ENCODE data around the gene RNF157. TPM values are rescaled to one million over a fixed set of nuclear protein-coding genes. Genes with fewer than 3 reads are reported as not detected.
A peak's percentile ranks its signal among the peaks of the same experiment; 100 is the strongest.

RNF157 gene
- total and polyA plus RNA-seq, 2 of the 13 experiments (the other 11 are each of a cell fraction or from before 2014, with no cell fraction given), result 0.44 to 1.5 TPM

GRCh38 chr17:76266244-76266938 lies 26.1 kb upstream of the RNF157 start (continued):
- TF ChIP-seq, protein P1, sequence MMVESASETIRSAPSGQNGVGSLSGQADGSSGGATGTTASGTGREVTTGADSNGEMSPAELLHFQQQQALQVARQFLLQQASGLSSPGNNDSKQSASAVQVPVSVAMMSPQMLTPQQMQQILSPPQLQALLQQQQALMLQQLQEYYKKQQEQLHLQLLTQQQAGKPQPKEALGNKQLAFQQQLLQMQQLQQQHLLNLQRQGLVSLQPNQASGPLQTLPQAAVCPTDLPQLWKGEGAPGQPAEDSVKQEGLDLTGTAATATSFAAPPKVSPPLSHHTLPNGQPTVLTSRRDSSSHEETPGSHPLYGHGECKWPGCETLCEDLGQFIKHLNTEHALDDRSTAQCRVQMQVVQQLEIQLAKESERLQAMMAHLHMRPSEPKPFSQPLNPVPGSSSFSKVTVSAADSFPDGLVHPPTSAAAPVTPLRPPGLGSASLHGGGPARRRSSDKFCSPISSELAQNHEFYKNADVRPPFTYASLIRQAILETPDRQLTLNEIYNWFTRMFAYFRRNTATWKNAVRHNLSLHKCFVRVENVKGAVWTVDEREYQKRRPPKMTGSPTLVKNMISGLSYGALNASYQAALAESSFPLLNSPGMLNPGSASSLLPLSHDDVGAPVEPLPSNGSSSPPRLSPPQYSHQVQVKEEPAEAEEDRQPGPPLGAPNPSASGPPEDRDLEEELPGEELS (CRISPR knock-in tag; IDR thresholded peaks at IDR 0.05), result 0 out of 2 replicates have a peak, but pooled peaks have one; percentile 51
- TF ChIP-seq ZHX1 (CRISPR knock-in tag; IDR thresholded peaks at IDR 0.05; ENCODE audit: low read depth), result no peak
- TF ChIP-seq ZMAT3 (CRISPR knock-in tag; conservative IDR thresholded peaks at IDR 0.05), result no peak; the same call in 1 of the 2 replicates
- no peak for TF ChIP-seq NFRKB (IDR thresholded peaks at IDR 0.05)
- TF ChIP-seq ZNF510 (CRISPR knock-in tag; IDR thresholded peaks at IDR 0.05; ENCODE audit: low read depth), result 0 out of 2 replicates have a peak, but pooled peaks have one; percentile 30
- TF ChIP-seq, protein P2, sequence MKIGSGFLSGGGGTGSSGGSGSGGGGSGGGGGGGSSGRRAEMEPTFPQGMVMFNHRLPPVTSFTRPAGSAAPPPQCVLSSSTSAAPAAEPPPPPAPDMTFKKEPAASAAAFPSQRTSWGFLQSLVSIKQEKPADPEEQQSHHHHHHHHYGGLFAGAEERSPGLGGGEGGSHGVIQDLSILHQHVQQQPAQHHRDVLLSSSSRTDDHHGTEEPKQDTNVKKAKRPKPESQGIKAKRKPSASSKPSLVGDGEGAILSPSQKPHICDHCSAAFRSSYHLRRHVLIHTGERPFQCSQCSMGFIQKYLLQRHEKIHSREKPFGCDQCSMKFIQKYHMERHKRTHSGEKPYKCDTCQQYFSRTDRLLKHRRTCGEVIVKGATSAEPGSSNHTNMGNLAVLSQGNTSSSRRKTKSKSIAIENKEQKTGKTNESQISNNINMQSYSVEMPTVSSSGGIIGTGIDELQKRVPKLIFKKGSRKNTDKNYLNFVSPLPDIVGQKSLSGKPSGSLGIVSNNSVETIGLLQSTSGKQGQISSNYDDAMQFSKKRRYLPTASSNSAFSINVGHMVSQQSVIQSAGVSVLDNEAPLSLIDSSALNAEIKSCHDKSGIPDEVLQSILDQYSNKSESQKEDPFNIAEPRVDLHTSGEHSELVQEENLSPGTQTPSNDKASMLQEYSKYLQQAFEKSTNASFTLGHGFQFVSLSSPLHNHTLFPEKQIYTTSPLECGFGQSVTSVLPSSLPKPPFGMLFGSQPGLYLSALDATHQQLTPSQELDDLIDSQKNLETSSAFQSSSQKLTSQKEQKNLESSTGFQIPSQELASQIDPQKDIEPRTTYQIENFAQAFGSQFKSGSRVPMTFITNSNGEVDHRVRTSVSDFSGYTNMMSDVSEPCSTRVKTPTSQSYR (CRISPR knock-in tag; IDR thresholded peaks at IDR 0.05; ENCODE audit: borderline replicate concordance), result 0 out of 2 replicates have a peak, but pooled peaks have one; percentile 16
- TF ChIP-seq ARHGAP35 (CRISPR knock-in tag; IDR thresholded peaks at IDR 0.05; ENCODE audit: borderline replicate concordance), result no peak
- TF ChIP-seq RBM39 (IDR thresholded peaks at IDR 0.05; ENCODE audit: low read depth, low read length, poor library complexity, severe bottlenecking), result no peak
- TF ChIP-seq BORCS8-MEF2B (CRISPR knock-in tag; IDR thresholded peaks at IDR 0.05), result no peak
- TF ChIP-seq, protein P3, sequence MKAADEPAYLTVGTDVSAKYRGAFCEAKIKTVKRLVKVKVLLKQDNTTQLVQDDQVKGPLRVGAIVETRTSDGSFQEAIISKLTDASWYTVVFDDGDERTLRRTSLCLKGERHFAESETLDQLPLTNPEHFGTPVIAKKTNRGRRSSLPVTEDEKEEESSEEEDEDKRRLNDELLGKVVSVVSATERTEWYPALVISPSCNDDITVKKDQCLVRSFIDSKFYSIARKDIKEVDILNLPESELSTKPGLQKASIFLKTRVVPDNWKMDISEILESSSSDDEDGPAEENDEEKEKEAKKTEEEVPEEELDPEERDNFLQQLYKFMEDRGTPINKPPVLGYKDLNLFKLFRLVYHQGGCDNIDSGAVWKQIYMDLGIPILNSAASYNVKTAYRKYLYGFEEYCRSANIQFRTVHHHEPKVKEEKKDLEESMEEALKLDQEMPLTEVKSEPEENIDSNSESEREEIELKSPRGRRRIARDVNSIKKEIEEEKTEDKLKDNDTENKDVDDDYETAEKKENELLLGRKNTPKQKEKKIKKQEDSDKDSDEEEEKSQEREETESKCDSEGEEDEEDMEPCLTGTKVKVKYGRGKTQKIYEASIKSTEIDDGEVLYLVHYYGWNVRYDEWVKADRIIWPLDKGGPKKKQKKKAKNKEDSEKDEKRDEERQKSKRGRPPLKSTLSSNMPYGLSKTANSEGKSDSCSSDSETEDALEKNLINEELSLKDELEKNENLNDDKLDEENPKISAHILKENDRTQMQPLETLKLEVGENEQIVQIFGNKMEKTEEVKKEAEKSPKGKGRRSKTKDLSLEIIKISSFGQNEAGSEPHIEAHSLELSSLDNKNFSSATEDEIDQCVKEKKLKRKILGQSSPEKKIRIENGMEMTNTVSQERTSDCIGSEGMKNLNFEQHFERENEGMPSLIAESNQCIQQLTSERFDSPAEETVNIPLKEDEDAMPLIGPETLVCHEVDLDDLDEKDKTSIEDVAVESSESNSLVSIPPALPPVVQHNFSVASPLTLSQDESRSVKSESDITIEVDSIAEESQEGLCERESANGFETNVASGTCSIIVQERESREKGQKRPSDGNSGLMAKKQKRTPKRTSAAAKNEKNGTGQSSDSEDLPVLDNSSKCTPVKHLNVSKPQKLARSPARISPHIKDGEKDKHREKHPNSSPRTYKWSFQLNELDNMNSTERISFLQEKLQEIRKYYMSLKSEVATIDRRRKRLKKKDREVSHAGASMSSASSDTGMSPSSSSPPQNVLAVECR (CRISPR knock-in tag; IDR thresholded peaks at IDR 0.05; ENCODE audit: borderline replicate concordance), result no peak
- TF ChIP-seq, protein P4, sequence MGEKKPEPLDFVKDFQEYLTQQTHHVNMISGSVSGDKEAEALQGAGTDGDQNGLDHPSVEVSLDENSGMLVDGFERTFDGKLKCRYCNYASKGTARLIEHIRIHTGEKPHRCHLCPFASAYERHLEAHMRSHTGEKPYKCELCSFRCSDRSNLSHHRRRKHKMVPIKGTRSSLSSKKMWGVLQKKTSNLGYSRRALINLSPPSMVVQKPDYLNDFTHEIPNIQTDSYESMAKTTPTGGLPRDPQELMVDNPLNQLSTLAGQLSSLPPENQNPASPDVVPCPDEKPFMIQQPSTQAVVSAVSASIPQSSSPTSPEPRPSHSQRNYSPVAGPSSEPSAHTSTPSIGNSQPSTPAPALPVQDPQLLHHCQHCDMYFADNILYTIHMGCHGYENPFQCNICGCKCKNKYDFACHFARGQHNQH (CRISPR knock-in tag; IDR thresholded peaks at IDR 0.05), result no peak
- TF ChIP-seq ZNF878 (CRISPR knock-in tag; IDR thresholded peaks at IDR 0.05), result no peak
